ENCODE measurements around the gene DNAJC4. TPM values are rescaled to one million over a fixed set of nuclear protein-coding genes. Genes with fewer than 3 reads are reported as not detected.

DNAJC4 gene, protein sequence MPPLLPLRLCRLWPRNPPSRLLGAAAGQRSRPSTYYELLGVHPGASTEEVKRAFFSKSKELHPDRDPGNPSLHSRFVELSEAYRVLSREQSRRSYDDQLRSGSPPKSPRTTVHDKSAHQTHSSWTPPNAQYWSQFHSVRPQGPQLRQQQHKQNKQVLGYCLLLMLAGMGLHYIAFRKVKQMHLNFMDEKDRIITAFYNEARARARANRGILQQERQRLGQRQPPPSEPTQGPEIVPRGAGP
- polyA plus RNA-seq (2013, experiment 1 of 2): 14.8 TPM
- 23.0 TPM for polyA plus RNA-seq (2013, experiment 2 of 2)

DNA sequence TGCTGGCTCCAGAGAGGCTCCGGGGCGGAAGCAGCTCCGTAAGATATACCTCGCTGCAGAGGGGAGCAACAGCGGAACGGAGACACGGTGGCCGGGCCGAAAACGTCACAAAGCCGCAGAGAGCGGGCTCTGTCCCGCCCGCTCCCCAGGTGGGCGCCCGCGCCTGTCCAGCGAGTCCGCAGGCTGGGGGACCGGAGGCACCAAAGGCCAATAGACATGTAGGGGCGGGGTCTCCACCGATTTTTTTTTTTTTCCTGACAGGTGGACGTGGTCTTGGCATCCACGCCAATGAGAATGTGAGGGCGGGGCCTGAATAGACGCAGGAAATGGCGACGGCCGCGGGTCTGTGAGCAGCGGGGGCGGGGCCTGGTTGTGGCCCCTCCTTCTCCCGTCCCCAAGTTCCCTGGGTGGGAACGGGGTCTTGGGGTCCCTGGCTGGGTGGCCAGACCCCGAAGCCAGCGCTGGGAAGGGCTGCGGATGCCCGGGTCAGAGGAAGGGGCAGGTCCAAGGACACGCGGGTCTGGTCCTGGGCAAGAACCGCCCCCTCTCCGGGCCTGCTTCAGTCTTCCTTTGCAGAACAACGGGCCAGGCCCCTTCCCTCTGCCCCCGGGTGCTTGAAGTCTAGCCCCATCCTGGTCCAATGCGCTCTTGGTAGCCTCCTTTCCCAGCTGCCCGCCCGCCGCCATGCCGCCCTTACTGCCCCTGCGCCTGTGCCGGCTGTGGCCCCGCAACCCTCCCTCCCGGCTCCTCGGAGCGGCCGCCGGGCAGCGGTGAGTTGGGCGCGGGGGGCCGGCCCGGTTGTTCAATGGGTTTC lies at the start of gene DNAJC4:
Gene DNAJC4, plus strand, starts transcription at position 378 of the 814 bp plus-strand sequence. Its CDS starts 307 bp downstream, at position 685.
- WGBS: under 1% methylated on average over 62 of the region's 62 CpGs
- H3K4me1 ChIP-seq (ENCODE audit: insufficient read depth, low read length): peaks cover 7% of the 10 kb centered on the region; the same call in 1 of the 2 replicates
- H3K4me3 ChIP-seq (ENCODE audit: low read length): peak within 1 kb of the TSS; percentile 90

DNA sequence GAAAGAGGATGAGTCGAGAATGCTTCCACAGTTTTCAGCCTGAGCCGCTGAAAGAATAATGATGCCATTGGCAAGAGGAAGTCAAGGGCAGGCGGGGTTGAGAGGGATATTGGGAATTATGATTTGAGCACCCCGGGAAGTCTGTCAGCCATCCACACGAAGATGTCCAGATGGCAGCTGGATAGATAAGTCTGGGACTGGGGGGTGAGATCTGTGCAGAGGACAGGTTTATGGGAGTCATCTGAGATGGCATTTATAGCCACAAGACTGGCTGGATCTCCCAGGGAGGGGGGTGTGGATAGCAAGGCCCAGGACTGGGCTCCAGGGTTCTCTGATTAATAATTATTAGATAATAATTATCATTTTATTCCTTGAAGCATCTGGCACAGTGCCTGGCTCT lies 49.5 kb upstream of the DNAJC4 start:
- H3K9me3 ChIP-seq (ENCODE audit: insufficient read depth, low read depth, low read length): no peaks in the 10 kb centered on the region
- no peaks in the 10 kb centered on the region for H3K27me3 ChIP-seq (ENCODE audit: insufficient read depth, low read length)
- WGBS: 94% methylated on average over 5 of the region's 5 CpGs
- H3K4me3 ChIP-seq (ENCODE audit: low read length): no peak overlapping the region
- no peak overlapping the region for H3K9ac ChIP-seq (ENCODE audit: low read depth, low read length)
- H3K27ac ChIP-seq (ENCODE audit: low read depth, low read length): no peak overlapping the region
- H3K36me3 ChIP-seq (ENCODE audit: insufficient read depth, low read length): peaks cover 9% of the 10 kb centered on the region; the same call in 1 of the 2 replicates
- H3K4me1 ChIP-seq (ENCODE audit: insufficient read depth, low read length): peaks cover 10% of the 10 kb centered on the region

More for the DNA sequence above, at the start of gene DNAJC4:
- Histone ChIP-seq H3K9ac (ENCODE audit: low read depth, low read length) (peak within 1 kb of the TSS; percentile 71), H3K27me3 (ENCODE audit: insufficient read depth, low read length) (peaks cover 15% of the 10 kb centered on the region; the same call in 1 of the 2 replicates), H3K27ac (ENCODE audit: low read depth, low read length) (peak within 1 kb of the TSS; percentile 67; the same call in 1 of the 2 replicates), H3K9me3 (ENCODE audit: insufficient read depth, low read depth, low read length) (no peaks in the 10 kb centered on the region), H3K36me3 (ENCODE audit: insufficient read depth, low read length) (no peaks in the 10 kb centered on the region)

DNA sequence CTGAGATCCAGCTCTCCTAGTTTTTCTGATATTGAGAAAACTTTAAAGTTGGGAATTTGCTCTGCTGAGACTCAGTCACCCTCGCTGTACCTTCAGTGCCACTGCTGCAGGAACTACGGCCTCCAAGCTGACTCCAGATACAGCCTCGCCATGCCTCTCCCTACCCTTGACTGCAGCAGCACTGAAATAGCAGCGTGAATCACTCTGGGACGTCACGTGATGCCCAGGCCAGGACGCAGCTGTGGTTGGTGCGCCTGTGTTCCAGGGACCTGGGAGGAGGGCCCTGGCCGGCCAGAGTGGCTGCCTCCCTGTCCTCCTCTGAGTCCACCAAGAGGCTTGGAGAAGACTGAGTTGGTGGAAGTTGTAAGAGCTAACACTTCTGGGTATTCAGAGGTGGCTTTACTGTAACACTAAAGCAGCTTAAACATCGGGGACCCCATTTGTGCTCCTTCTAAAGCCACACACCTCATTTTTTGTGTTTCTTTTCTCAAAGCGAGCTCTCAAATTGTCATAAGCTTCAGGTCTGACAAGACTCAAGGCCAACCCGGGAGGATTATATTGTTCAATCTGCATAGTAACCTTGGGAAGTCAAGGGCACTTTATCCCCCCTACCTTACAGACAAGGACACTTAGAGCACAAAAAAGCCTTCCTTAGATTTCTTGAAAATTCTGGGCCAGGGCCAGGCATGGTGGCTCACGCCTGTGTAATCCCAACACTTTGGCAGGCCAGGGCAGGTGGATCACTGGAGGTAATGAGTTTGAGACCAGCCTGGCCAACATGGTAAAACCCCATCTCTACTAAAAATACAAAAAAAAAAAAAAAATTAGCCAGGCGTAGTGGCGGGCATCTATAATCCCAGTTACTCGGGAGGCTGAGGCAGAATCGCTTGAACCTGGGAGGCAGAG lies 48.6 kb upstream of the DNAJC4 start:
- H3K27me3 ChIP-seq (ENCODE audit: insufficient read depth, low read length): no peaks in the 10 kb centered on the region
- H3K4me1 ChIP-seq (ENCODE audit: insufficient read depth, low read length): peaks cover 10% of the 10 kb centered on the region
- 0 out of 2 replicates have a peak overlapping the region, but pooled peaks have one; percentile 11 for H3K9ac ChIP-seq (ENCODE audit: low read depth, low read length)
- H3K4me3 ChIP-seq (ENCODE audit: low read length): 0 out of 2 replicates have a peak overlapping the region, but pooled peaks have one; percentile 5
- H3K36me3 ChIP-seq (ENCODE audit: insufficient read depth, low read length): peaks cover 9% of the 10 kb centered on the region; the same call in 1 of the 2 replicates
- WGBS: 53% methylated on average over 17 of the region's 17 CpGs
- peak overlapping the region; percentile 4; the same call in 1 of the 2 replicates for H3K27ac ChIP-seq (ENCODE audit: low read depth, low read length)
- no peaks in the 10 kb centered on the region for H3K9me3 ChIP-seq (ENCODE audit: insufficient read depth, low read depth, low read length)

DNA sequence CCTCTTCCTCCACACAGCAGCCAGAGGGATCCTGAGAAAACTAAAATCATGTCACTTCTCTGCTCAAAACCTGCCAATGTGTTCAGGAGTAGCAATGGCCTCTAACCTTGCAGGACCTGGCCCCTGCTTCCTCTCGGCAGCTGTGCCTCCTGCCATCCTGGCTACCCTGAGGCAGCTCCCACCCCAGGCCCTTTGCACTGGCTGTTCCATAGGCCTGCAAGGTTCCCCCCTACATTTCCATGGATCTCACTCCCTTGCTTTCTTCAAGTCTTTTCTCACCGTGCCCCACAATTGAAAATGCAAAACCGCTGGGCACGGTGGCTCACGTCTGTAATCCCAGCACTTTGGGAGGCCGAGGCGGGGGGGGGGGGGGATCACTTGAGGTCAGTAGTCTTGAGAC lies 46.5 kb upstream of the DNAJC4 start:
- WGBS: 85% methylated on average over 7 of the region's 7 CpGs
- peaks cover 17% of the 10 kb centered on the region for H3K36me3 ChIP-seq (ENCODE audit: insufficient read depth, low read length)
- H3K4me3 ChIP-seq (ENCODE audit: low read length): 0 out of 2 replicates have a peak overlapping the region, but pooled peaks have one; percentile 81
- H3K27ac ChIP-seq (ENCODE audit: low read depth, low read length): no peak overlapping the region
- H3K27me3 ChIP-seq (ENCODE audit: insufficient read depth, low read length): no peaks in the 10 kb centered on the region
- H3K9me3 ChIP-seq (ENCODE audit: insufficient read depth, low read depth, low read length): no peaks in the 10 kb centered on the region
- no peak overlapping the region for H3K9ac ChIP-seq (ENCODE audit: low read depth, low read length)
- H3K4me1 ChIP-seq (ENCODE audit: insufficient read depth, low read length): peaks cover 10% of the 10 kb centered on the region

DNA sequence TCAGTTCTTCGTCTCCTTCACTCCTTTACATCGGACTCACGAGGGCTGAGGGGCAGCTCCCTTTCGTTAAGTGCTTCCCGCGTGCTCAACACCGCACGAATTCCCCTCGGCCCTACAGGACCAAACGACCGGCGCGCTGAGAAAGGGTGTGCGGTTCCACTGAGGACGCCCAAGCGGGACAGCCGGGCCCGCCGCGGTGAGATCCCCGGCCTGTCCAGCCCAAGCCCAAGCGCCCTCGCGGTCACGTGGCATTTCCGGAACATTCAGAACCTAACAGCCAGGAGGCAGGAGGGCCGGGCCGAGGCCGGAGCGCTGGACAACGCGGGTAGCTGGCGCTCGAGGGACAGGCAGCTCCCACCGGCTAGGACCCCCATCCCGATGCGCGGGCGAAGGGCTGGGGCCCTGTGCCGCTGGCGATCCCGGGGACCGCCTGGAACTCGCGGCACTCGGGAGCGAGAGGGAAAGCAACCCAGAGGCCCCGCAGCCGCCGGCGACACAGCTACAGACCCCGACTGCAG lies 45.1 kb upstream of the DNAJC4 start:
- H3K27ac ChIP-seq (ENCODE audit: low read depth, low read length): peak overlapping the region; percentile 89
- H3K36me3 ChIP-seq (ENCODE audit: insufficient read depth, low read length): peaks cover 16% of the 10 kb centered on the region
- peak overlapping the region; percentile 92 for H3K9ac ChIP-seq (ENCODE audit: low read depth, low read length)
- H3K9me3 ChIP-seq (ENCODE audit: insufficient read depth, low read depth, low read length): no peaks in the 10 kb centered on the region
- WGBS: under 1% methylated on average over 52 of the region's 52 CpGs
- no peaks in the 10 kb centered on the region for H3K27me3 ChIP-seq (ENCODE audit: insufficient read depth, low read length)
- peaks cover 13% of the 10 kb centered on the region for H3K4me1 ChIP-seq (ENCODE audit: insufficient read depth, low read length)
- H3K4me3 ChIP-seq (ENCODE audit: low read length): peak overlapping the region; percentile 81

DNA sequence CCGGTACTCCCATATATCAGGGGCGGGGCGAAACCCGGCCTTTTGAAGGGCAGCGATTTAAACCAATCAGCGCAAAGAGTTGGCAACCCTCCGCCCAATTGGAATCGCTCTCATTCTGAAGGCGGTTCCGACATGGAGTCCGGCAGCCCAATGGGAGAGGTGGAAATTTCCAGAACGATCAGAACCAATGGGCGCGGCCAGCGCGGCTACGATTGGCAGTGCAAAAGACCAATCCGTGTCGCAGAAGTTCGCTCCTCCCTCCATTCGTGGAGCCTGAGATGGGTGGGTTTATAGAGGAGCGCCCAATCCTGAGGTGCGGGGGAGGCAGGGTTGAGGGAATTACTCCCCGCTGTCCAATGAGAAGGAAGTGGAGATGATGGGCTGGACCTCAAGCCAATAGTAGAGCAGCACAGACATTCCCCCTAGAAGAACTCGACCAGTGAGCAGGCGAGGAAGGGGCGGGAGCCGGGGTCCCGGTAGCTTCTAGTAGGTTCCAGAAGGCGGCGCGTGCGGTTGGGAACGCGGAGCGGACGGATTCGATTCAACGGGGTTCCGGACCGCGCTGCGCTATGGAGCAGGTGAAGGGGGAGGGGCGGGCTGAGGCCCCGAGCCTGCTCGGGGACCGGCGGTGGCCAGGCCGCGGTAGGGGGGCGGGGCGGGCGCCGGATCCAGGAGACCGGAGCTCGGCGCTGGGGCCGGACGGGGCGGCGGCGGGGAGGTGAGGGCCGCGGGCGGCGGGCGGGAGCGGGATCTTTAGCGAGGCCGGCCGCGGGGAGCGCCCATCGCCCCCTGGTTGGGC lies 44.5 kb upstream of the DNAJC4 start, which contains the start of gene STIP1:
Gene STIP1, plus strand, starts transcription at position 479 of the 799 bp plus-strand sequence. Its CDS starts 91 bp downstream, at position 570.
- peaks cover 22% of the 10 kb centered on the region for H3K36me3 ChIP-seq (ENCODE audit: insufficient read depth, low read length)
- under 1% methylated on average over 74 of the region's 74 CpGs for WGBS
- no peaks in the 10 kb centered on the region for H3K27me3 ChIP-seq (ENCODE audit: insufficient read depth, low read length)
- no peaks in the 10 kb centered on the region for H3K9me3 ChIP-seq (ENCODE audit: insufficient read depth, low read depth, low read length)
- H3K4me3 ChIP-seq (ENCODE audit: low read length): peak within 1 kb of the TSS; percentile 81
- peak within 1 kb of the TSS; percentile 92 for H3K9ac ChIP-seq (ENCODE audit: low read depth, low read length)
- peaks cover 13% of the 10 kb centered on the region for H3K4me1 ChIP-seq (ENCODE audit: insufficient read depth, low read length)
- H3K27ac ChIP-seq (ENCODE audit: low read depth, low read length): peak within 1 kb of the TSS; percentile 89

DNA sequence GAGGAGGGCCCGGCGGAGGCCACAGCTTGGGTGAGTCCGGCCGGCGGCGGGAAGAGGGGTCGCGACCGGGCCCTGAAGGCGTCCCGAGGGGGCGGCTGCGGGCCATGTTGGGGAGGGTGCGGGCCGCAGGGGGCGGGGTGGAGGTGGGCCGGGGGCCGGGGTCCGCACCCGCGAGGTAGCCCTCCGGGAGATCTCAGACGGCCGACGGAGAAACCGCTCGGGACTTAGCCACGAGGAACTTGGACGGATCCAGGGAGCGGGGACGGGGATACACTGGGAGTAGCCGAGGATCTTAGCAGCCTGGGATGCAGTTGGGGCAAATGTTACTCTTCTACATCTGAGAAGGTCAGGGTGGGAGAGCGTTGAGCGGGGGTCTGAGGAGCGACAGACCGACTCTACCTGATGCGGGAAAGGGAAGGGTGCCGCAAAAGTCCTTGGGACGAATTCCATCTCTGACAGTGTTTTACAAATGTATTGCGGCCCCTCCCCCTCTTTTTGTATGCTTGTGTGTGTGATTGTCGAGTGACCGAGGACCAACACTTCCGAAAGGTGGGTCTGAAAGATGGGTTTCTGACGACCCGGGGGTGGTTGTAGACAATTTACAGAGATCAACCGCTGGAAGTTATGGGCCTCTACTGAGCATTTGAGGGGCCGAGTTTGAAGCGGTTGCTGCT lies 43.7 kb upstream of the DNAJC4 start:
- H3K36me3 ChIP-seq (ENCODE audit: insufficient read depth, low read length): peaks cover 26% of the 10 kb centered on the region
- H3K9me3 ChIP-seq (ENCODE audit: insufficient read depth, low read depth, low read length): no peaks in the 10 kb centered on the region
- H3K4me1 ChIP-seq (ENCODE audit: insufficient read depth, low read length): peaks cover 8% of the 10 kb centered on the region
- no peaks in the 10 kb centered on the region for H3K27me3 ChIP-seq (ENCODE audit: insufficient read depth, low read length)
- peak overlapping the region; percentile 70; the same call in 1 of the 2 replicates for H3K27ac ChIP-seq (ENCODE audit: low read depth, low read length)
- 2% methylated on average over 48 of the region's 48 CpGs for WGBS
- no peak overlapping the region for H3K9ac ChIP-seq (ENCODE audit: low read depth, low read length)
- no peak overlapping the region for H3K4me3 ChIP-seq (ENCODE audit: low read length)

DNA sequence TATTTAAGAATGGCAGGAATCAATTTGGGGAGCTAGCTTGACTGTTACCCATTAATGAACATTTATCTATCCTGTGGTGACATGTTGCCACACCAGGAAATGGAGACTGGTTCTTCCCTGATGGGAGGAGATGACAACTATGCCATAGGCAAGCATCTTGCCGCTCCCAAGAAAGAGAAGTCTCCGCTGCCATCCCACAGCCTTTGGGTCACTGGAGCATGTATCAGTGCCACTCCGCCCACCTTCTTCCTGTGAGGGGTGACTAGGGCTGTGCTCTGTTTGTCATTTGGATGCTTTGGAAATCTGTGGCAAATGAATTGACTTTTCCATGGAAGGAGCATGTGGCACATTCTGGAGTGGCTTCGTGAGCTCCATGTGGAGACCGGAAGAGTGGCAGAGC lies 37.9 kb upstream of the DNAJC4 start:
- no peaks in the 10 kb centered on the region for H3K27me3 ChIP-seq (ENCODE audit: insufficient read depth, low read length)
- H3K36me3 ChIP-seq (ENCODE audit: insufficient read depth, low read length): peaks cover 81% of the 10 kb centered on the region
- no peak overlapping the region for H3K4me3 ChIP-seq (ENCODE audit: low read length)
- H3K9me3 ChIP-seq (ENCODE audit: insufficient read depth, low read depth, low read length): no peaks in the 10 kb centered on the region
- H3K27ac ChIP-seq (ENCODE audit: low read depth, low read length): no peak overlapping the region
- H3K9ac ChIP-seq (ENCODE audit: low read depth, low read length): no peak overlapping the region
- peaks cover 3% of the 10 kb centered on the region; the same call in 1 of the 2 replicates for H3K4me1 ChIP-seq (ENCODE audit: insufficient read depth, low read length)
- WGBS: 98% methylated on average over 5 of the region's 5 CpGs

DNA sequence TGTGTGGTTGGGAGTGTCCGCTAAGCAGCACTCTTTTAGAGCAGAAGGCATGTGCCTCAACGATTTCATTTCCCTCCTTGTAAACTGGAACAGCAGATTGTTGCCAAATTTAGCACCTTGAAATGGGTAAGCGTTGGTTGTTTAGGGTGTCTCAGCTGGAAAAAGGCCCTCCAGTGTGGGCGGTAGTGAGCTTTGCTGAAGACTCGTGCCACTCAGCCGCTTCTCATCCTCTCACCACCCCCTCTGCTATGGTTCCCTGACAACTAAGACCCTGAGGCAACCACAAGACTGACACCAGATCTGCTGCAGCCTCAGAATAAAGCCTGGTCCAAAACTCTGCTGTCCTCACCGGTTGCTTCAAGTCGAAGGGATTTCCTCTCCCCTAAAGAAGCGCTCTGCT lies 33.7 kb upstream of the DNAJC4 start:
- Histone ChIP-seq H3K27ac (ENCODE audit: low read depth, low read length) (no peak overlapping the region), H3K27me3 (ENCODE audit: insufficient read depth, low read length) (no peaks in the 10 kb centered on the region), H3K4me1 (ENCODE audit: insufficient read depth, low read length) (no peaks in the 10 kb centered on the region), H3K4me3 (ENCODE audit: low read length) (no peak overlapping the region), H3K36me3 (ENCODE audit: insufficient read depth, low read length) (peaks cover 96% of the 10 kb centered on the region), H3K9me3 (ENCODE audit: insufficient read depth, low read depth, low read length) (no peaks in the 10 kb centered on the region), H3K9ac (ENCODE audit: low read depth, low read length) (no peak overlapping the region)
- WGBS: 93% methylated on average over 9 of the region's 9 CpGs

Data from HUES64 (cell line).